IMR-90 (cell line): ENCODE measurements around the gene RAB31. TPM values are rescaled to one million over a fixed set of nuclear protein-coding genes. Genes with fewer than 3 reads are reported as not detected.

ENCODE experiments used
- ATAC-seq: fragments of 200-7000 bp; cut with Tn5 transposase; 2 replicates; pipeline ENCODE4 v1.9.1; 2020; ENCODE audit warnings: low read depth, mild to moderate bottlenecking, moderate library complexity
- BruUV-seq: library from RNA; stranded (reverse); fragments of 400-500 nt; replicated peaks from 2 replicates; lab custom pipeline; 2021; lab: Mats Ljungman, UMichigan
- CTCF ChIA-PET: fragments of 300-600 bp; formaldehyde crosslinking; extraction: SDS; loops from one replicate; lab custom pipeline; 2021; ENCODE audit warnings: antibody characterized with exemption; lab: Yijun Ruan, JAX
- POLR2A ChIA-PET: fragments of 300-600 bp; sonication (Branson Sonifier 250); formaldehyde crosslinking; loops from one replicate; lab custom pipeline; 2022; ENCODE audit warnings: antibody characterized with exemption; ENCODE audit not compliant: unreplicated experiment; lab: Charles Lee
- DNase-seq: peaks from one replicate; pipeline ENCODE4 v3.0.0; 2013
- H2AFZ ChIP-seq: replicated peaks from 2 replicates; pipeline ENCODE3; 2013; ENCODE audit warnings: low read length, mild to moderate bottlenecking; ENCODE audit not compliant: poor library complexity
- H2AK5ac ChIP-seq: 2 replicates; pipeline ENCODE4 v1.6.1; 2013; ENCODE audit warnings: low read depth, low read length, inconsistent platforms
- H2AK9ac ChIP-seq: replicated peaks from 2 replicates; pipeline ENCODE3; 2013; ENCODE audit warnings: mild to moderate bottlenecking, low read depth, low read length, moderate library complexity; ENCODE audit not compliant: poor library complexity
- H2BK120ac ChIP-seq: 2 replicates; pipeline ENCODE4 v1.6.1; 2013; ENCODE audit warnings: low read depth, low read length, inconsistent platforms
- H2BK15ac ChIP-seq: 3 replicates; pipeline ENCODE4 v1.6.1; 2013; ENCODE audit warnings: low read depth, low read length, inconsistent platforms
- H2BK20ac ChIP-seq: 2 replicates; pipeline ENCODE4 v1.6.1; 2013; ENCODE audit warnings: low read depth, mild to moderate bottlenecking, inconsistent platforms, low read length, moderate library complexity
- H2BK5ac ChIP-seq: 2 replicates; pipeline ENCODE4 v1.6.1; 2013; ENCODE audit warnings: mild to moderate bottlenecking, low read depth, low read length, inconsistent platforms; ENCODE audit not compliant: poor library complexity, severe bottlenecking
- H3K14ac ChIP-seq: replicated peaks from 2 replicates; pipeline ENCODE4 v1.6.1; 2013; ENCODE audit warnings: low read depth, low read length, inconsistent platforms
- H3K18ac ChIP-seq: 2 replicates; pipeline ENCODE4 v1.6.1; 2013; ENCODE audit warnings: low read depth, low read length, control low read depth
- H3K23ac ChIP-seq: 2 replicates; pipeline ENCODE4 v1.6.1; 2013; ENCODE audit warnings: low read depth, low read length, inconsistent platforms
- H3K27ac ChIP-seq: 2 replicates; pipeline ENCODE4 v1.5.1; 2013; ENCODE audit warnings: mild to moderate bottlenecking, control low read depth, low read length; ENCODE audit not compliant: insufficient read depth
- H3K27me3 ChIP-seq: 2 replicates; pipeline ENCODE4 v1.6.1; 2013; ENCODE audit warnings: low read length; ENCODE audit not compliant: control insufficient read depth, insufficient read depth
- H3K36me3 ChIP-seq: 2 replicates; pipeline ENCODE4 v1.6.1; 2013; ENCODE audit warnings: low read length, mixed read lengths; ENCODE audit not compliant: control insufficient read depth, insufficient read depth
- H3K4ac ChIP-seq: 2 replicates; pipeline ENCODE4 v1.6.1; 2013; ENCODE audit warnings: low read depth, low read length, inconsistent platforms
- H3K4me1 ChIP-seq: 2 replicates; pipeline ENCODE4 v1.6.1; 2013; ENCODE audit warnings: low read length, mixed read lengths; ENCODE audit not compliant: control insufficient read depth, insufficient read depth
- H3K4me2 ChIP-seq: 2 replicates; pipeline ENCODE4 v1.6.1; 2013; ENCODE audit warnings: low read depth, mild to moderate bottlenecking, control low read depth, low read length, moderate library complexity
- H3K4me3 ChIP-seq: 2 replicates; pipeline ENCODE4 v1.5.1; 2013; ENCODE audit warnings: low read depth, mild to moderate bottlenecking, control low read depth, low read length, moderate library complexity; ENCODE audit not compliant: insufficient read depth
- H3K56ac ChIP-seq: 2 replicates; pipeline ENCODE4 v1.6.1; 2013; ENCODE audit warnings: low read length, inconsistent platforms; ENCODE audit not compliant: insufficient read depth; ENCODE audit errors: extremely low read depth
- H3K79me1 ChIP-seq, 2 experiments: 2 replicates each; pipeline ENCODE4 v1.6.1; 2013; ENCODE audit warnings: low read length in 2 of 2, inconsistent platforms in 1 of 2, low read depth in 1 of 2
- H3K9ac ChIP-seq: 2 replicates; pipeline ENCODE4 v1.6.1; 2013; ENCODE audit warnings: low read depth, low read length, control low read depth
- H3K9me1 ChIP-seq: 2 replicates; pipeline ENCODE4 v1.6.1; 2013; ENCODE audit warnings: low read length, inconsistent platforms; ENCODE audit not compliant: insufficient read depth
- H3K9me3 ChIP-seq: 2 replicates; pipeline ENCODE4 v1.6.1; 2013; ENCODE audit warnings: low read length; ENCODE audit not compliant: control insufficient read depth, insufficient read depth
- H4K20me1 ChIP-seq: 2 replicates; pipeline ENCODE4 v1.6.1; 2013; ENCODE audit warnings: low read length, inconsistent platforms; ENCODE audit not compliant: insufficient read depth
- H4K5ac ChIP-seq: 2 replicates; pipeline ENCODE4 v1.6.1; 2013; ENCODE audit warnings: mild to moderate bottlenecking, low read depth, low read length, control low read depth
- H4K8ac ChIP-seq, 2 experiments: 2 replicates each; pipeline ENCODE4 v1.6.1; 2013; ENCODE audit warnings: low read depth in 2 of 2, low read length in 2 of 2, control low read depth in 1 of 2, inconsistent platforms in 1 of 2
- H4K91ac ChIP-seq: 2 replicates; pipeline ENCODE4 v1.6.1; 2013; ENCODE audit warnings: low read depth, low read length, inconsistent platforms; ENCODE audit not compliant: insufficient read depth
- BHLHE40 ChIP-seq: fragments of 150-350 bp; IDR thresholded peaks from 2 replicates; pipeline ENCODE4 v1.6.1; 2016; ENCODE audit warnings: mild to moderate bottlenecking, low read depth, low read length
- MAFK ChIP-seq: IDR thresholded peaks from 2 replicates; pipeline ENCODE4 v1.6.1; 2012; ENCODE audit warnings: low read depth, low read length, improper control_type of control experiment
- MXI1 ChIP-seq: IDR thresholded peaks from 2 replicates; pipeline ENCODE4 v1.6.1; 2012; ENCODE audit warnings: low read depth, mild to moderate bottlenecking, low read length, moderate library complexity, borderline replicate concordance
- SMC3 ChIP-seq: fragments of 150-350 bp; IDR thresholded peaks from 2 replicates; pipeline ENCODE4 v1.6.1; 2016; ENCODE audit warnings: low read depth, mild to moderate bottlenecking, antibody characterized with exemption, low read length, moderate library complexity
- WGBS, 2 experiments: methylation state at CpG; one replicate each; pipeline versions ENCODE4 v1.1.5 to v1.1.7; 2013; ENCODE audit warnings: missing lambda C conversion rate in 2 of 2; ENCODE audit not compliant: insufficient read length in 1 of 2; ENCODE audit errors: extremely low coverage in 2 of 2; 5-methylcytosine and 5-hydroxymethylcytosine counted together
- dilution Hi-C: fragments of 300-500 bp; cut with HindIII; formaldehyde crosslinking; loops from one replicate; pipeline ENCODE4 v1.14.3; 2018; ENCODE audit warnings: low sequenced_read_pairs; ENCODE audit not compliant: unreplicated experiment
- in situ Hi-C: fragments of 300-500 bp; cut with MboI; formaldehyde crosslinking; loops from 3 replicates; pipeline ENCODE4 v1.14.3; 2019; ENCODE audit warnings: low sequenced_read_pairs, inconsistent platforms, mixed read lengths
- intact Hi-C: fragments of 100-400 bp; cut with micrococcal nuclease; formaldehyde crosslinking; loops from 2 replicates; pipeline ENCODE4 v1.10.0; 2022
- polyA plus RNA-seq, 3 experiments: library from polyadenylated mRNA; depleted of rRNA; stranded (reverse); fragments of >200 nt; gene quantifications; 2 replicates each; pipeline ENCODE4 v1.2.3, GENCODE V29; 2012; ENCODE audit warnings: low replicate concordance in 1 of 3
- total RNA-seq: library from RNA; depleted of rRNA; stranded (reverse); fragments of >200 nt; gene quantifications from 2 replicates; pipeline ENCODE4 v1.2.3, GENCODE V29; 2012
- TF ChIP-seq, protein P1 (sequence below): conservative IDR thresholded peaks from 2 replicates; pipeline ENCODE4 v1.5.1; 2012; ENCODE audit warnings: mild to moderate bottlenecking, low read depth, low read length, improper control_type of control experiment

RAB31 gene
- total and polyA plus RNA-seq, 2 of the 4 experiments (the other 2 are of a cell fraction), result 13.8 to 26.9 TPM

DNA sequence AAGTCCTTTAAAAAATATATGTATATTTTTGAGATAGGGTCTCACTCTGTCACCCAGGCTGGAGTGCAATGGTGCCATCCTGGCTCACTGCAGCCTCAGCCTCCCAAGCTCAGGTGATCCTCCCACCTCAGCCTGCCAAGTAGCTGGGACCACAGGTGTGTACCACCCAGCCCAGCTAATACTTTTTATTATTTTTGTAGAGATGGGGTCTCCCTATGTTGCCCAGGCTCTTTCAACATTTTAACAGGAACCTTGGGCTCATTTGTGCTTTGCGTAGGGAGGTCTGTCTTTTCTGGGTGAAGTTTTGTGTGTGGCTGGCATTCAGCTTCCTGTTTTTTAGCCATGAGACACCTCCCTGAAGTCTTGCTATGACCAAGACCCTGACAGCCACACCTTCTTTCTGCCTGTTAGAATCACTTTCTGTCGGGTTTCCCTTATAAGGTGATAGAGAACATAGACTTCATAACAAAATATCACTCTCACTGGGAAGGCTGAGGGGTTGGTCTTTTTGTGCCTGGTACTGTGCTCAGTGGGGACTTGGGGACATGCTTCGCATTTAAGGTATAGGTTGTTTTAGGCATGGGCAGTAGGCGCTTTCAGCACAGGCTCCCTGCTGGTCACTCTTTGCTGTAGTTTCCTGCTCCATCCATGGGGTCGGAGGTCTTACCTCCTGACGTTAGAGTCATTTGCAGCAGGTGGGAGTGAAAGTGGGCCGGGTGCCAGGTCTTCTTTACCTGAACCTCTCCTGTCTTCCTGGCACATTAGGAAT, 3.4 kb downstream of the RAB31 start (continued):
- no peak for TF ChIP-seq MAFK

DNA sequence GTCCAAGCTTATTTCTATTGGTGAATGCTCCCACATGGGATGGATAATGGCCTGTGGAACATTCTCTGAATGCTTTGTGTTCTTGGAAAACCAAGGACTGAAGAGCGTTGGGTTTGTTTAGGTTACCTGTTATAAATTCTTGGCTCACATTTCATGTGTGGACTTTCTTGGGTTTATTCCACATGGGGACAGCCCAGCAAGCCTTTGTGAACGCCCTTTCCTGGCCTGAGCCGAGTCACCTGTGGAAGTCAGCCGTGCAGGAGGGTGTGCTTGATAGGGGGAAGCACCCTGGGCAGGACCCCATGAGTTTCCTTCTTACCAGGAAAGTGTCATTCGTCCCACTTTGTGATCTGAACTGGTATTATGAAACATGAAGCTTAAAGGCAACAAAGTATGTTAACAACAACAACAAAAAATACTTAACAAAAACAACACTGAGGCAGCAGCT, 4.1 kb downstream of the RAB31 start:
- peaks cover 25% of the 10 kb centered on the region; the same call in 1 of the 2 replicates for H4K20me1 ChIP-seq
- H3K79me1 ChIP-seq, result peaks cover 48 to 75% of the 10 kb centered on the region in 2 experiments
- H3K56ac ChIP-seq, result no peak overlapping the region
- ATAC-seq (no peak), DNase-seq (no peak)
- no peak overlapping the region for H3K9ac ChIP-seq
- H2BK120ac ChIP-seq, result no peak overlapping the region
- H3K4ac ChIP-seq, result no peak overlapping the region
- H3K4me2 ChIP-seq, result no peak overlapping the region
- H2AK9ac ChIP-seq, result no peak overlapping the region
- no peak overlapping the region for H2BK15ac ChIP-seq
- no peak overlapping the region for H4K5ac ChIP-seq
- H3K27me3 ChIP-seq, result no peaks in the 10 kb centered on the region
- H2AK5ac ChIP-seq, result no peak overlapping the region
- H3K23ac ChIP-seq, result no peak overlapping the region
- dilution Hi-C loops, result no loop called here
- H3K36me3 ChIP-seq, result no peaks in the 10 kb centered on the region
- intact Hi-C loops, result no loop called here
- H3K27ac ChIP-seq, result no peak overlapping the region
- ChIA-PET CTCF (interaction anchor here (0.6 kb wide), 1 partner anchor 9 kb away, joined by 3 read pairs; no protein-coding TSS in a partner anchor), POLR2A (no interaction called here)
- no peak overlapping the region for H2AFZ ChIP-seq
- no peak overlapping the region for H4K8ac ChIP-seq
- H2BK20ac ChIP-seq, result no peak overlapping the region
- H3K14ac ChIP-seq, result no peak overlapping the region
- no TSS peak for BruUV-seq
- in situ Hi-C loops, result loop anchor here (25.0 kb wide), 1 partner anchor 225 kb away; no protein-coding TSS in a partner anchor
- no peak overlapping the region for H3K18ac ChIP-seq
- WGBS, 2 experiments, result 67% methylated on average over 1 of the region's 5 CpGs; no CpG with 5 or more reads in 1 of the 2 experiments
- no peak for TF ChIP-seq MXI1
- TF ChIP-seq SMC3, result no peak
- TF ChIP-seq, protein P1, sequence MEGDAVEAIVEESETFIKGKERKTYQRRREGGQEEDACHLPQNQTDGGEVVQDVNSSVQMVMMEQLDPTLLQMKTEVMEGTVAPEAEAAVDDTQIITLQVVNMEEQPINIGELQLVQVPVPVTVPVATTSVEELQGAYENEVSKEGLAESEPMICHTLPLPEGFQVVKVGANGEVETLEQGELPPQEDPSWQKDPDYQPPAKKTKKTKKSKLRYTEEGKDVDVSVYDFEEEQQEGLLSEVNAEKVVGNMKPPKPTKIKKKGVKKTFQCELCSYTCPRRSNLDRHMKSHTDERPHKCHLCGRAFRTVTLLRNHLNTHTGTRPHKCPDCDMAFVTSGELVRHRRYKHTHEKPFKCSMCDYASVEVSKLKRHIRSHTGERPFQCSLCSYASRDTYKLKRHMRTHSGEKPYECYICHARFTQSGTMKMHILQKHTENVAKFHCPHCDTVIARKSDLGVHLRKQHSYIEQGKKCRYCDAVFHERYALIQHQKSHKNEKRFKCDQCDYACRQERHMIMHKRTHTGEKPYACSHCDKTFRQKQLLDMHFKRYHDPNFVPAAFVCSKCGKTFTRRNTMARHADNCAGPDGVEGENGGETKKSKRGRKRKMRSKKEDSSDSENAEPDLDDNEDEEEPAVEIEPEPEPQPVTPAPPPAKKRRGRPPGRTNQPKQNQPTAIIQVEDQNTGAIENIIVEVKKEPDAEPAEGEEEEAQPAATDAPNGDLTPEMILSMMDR, result no peak
- TF ChIP-seq BHLHE40, result no peak
- H2BK5ac ChIP-seq, result no peak overlapping the region
- H4K91ac ChIP-seq, result no peak overlapping the region
- H3K9me1 ChIP-seq, result peaks cover 22% of the 10 kb centered on the region
- peaks cover 13% of the 10 kb centered on the region for H3K4me1 ChIP-seq
- H3K9me3 ChIP-seq, result no peaks in the 10 kb centered on the region
- no peak overlapping the region for H3K4me3 ChIP-seq
